OCI-LY3 (cell line): Measurements from ENCODE around the gene BEND7.

Experiments used
- H2AFZ ChIP-seq: fragments of 200-600, 300-600 bp; shearing (Covaris generic); 2 replicates; pipeline ENCODE4 v1.6.0; 2014; ENCODE audit warnings: antibody characterized with exemption, low read depth, low read length
- H3K27ac ChIP-seq: fragments of 200-600, 300-600 bp; sonication (generic); 2 replicates; pipeline ENCODE4 v1.5.1; 2014; ENCODE audit warnings: mild to moderate bottlenecking, low read length, moderate library complexity, mixed read lengths
- H3K27me3 ChIP-seq: fragments of 200-600, 300-600 bp; sonication (generic); 2 replicates; pipeline ENCODE4 v1.6.1; 2014; ENCODE audit warnings: low read depth, low read length, mixed read lengths
- H3K36me3 ChIP-seq: fragments of 200-600, 300-600 bp; sonication (generic); replicated peaks from 2 replicates; pipeline ENCODE3; 2014; ENCODE audit warnings: low read depth, low read length, mixed read lengths
- H3K4me1 ChIP-seq: fragments of 300-600, 200-600 bp; sonication (generic); 2 replicates; pipeline ENCODE4 v1.6.1; 2014; ENCODE audit warnings: low read length, mixed read lengths
- H3K4me2 ChIP-seq: fragments of 200-600, 300-600 bp; sonication (generic); 2 replicates; pipeline ENCODE4 v1.6.1; 2014; ENCODE audit warnings: low read length, mixed read lengths
- H3K4me3 ChIP-seq: fragments of 300-600, 200-600 bp; sonication (generic); 2 replicates; pipeline ENCODE4 v1.5.1; 2014; ENCODE audit warnings: antibody characterized with exemption, mild to moderate bottlenecking, low read length, moderate library complexity
- H3K79me2 ChIP-seq: fragments of 300-600, 200-600 bp; shearing (Covaris generic); 2 replicates; pipeline ENCODE4 v1.6.1; 2014; ENCODE audit warnings: mild to moderate bottlenecking, low read length, mixed read lengths
- H3K9ac ChIP-seq: fragments of 300-600, 200-600 bp; shearing (Covaris generic); 2 replicates; pipeline ENCODE4 v1.6.0; 2014; ENCODE audit warnings: mild to moderate bottlenecking, low read length, moderate library complexity
- H3K9me3 ChIP-seq: fragments of 200-600, 300-600 bp; shearing (Covaris generic); 2 replicates; pipeline ENCODE4 v1.6.1; 2014; ENCODE audit warnings: low read length, mixed read lengths; ENCODE audit not compliant: insufficient read depth
- H4K20me1 ChIP-seq: fragments of 200-600, 300-600 bp; sonication (generic); 2 replicates; pipeline ENCODE4 v1.6.1; 2016; ENCODE audit warnings: low read length, mixed read lengths; ENCODE audit not compliant: insufficient read depth
- CTCF ChIP-seq: fragments of 200-600, 300-600 bp; sonication (generic); IDR thresholded peaks from 2 replicates; pipeline ENCODE4 v1.5.1; 2014; ENCODE audit warnings: antibody characterized with exemption, low read length, low read depth
- EZH2phosphoT487 ChIP-seq: fragments of 200-600 bp; shearing (Covaris generic); IDR thresholded peaks from 2 replicates; pipeline ENCODE4 v1.6.1; 2018; ENCODE audit warnings: antibody characterized with exemption, mixed run types, low read depth

BEND7 gene

GRCh38 chr10:13401142-13401541, 127.7 kb downstream of the BEND7 start:
- no peaks in the 10 kb centered on the region for H3K9me3 ChIP-seq
- no peaks in the 10 kb centered on the region for H4K20me1 ChIP-seq
- H3K36me3 ChIP-seq, result no peaks in the 10 kb centered on the region
- no peak overlapping the region for H3K4me3 ChIP-seq
- H3K27me3 ChIP-seq, result no peaks in the 10 kb centered on the region
- H3K79me2 ChIP-seq, result no peaks in the 10 kb centered on the region
- H2AFZ ChIP-seq, result no peak overlapping the region
- H3K4me2 ChIP-seq, result no peak overlapping the region
- H3K9ac ChIP-seq, result no peak overlapping the region
- no peak for TF ChIP-seq EZH2phosphoT487
- no peak for TF ChIP-seq CTCF
- H3K4me1 ChIP-seq, result no peaks in the 10 kb centered on the region
- no peak overlapping the region for H3K27ac ChIP-seq

- H3K4me1 ChIP-seq, result no peaks in the 10 kb centered on the region
- no peaks in the 10 kb centered on the region for H3K79me2 ChIP-seq
- no peak overlapping the region for H3K27ac ChIP-seq
- H3K9ac ChIP-seq, result no peak overlapping the region
- no peaks in the 10 kb centered on the region for H3K27me3 ChIP-seq
- no peak overlapping the region for H2AFZ ChIP-seq
- no peak overlapping the region for H3K4me3 ChIP-seq
- H4K20me1 ChIP-seq, result no peaks in the 10 kb centered on the region
- H3K9me3 ChIP-seq, result no peaks in the 10 kb centered on the region
- H3K4me2 ChIP-seq, result no peak overlapping the region
- H3K36me3 ChIP-seq, result no peaks in the 10 kb centered on the region
- no peak for TF ChIP-seq CTCF
- TF ChIP-seq EZH2phosphoT487, result no peak
Observed at GRCh38 chr10:13400196-13400965, 128.4 kb downstream of the BEND7 start.

DNA sequence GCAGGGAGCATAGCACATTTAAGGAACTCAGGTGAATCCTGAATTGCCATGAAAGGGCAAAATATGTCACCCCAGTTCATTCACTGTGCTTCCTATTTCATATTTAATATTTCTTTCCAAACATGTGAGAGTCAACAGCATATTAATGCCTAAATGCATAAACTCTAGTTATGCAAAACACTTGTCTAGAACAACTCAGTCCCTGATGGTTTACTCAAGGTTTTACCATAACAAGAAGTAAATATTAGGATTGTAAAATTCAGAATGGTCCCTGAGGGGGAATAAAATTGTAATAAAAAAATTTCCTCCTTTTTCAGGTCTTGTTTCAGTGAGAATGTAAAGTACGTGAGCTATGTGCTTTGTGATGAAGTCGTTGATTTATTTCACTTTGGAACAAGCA, 129.1 kb downstream of the BEND7 start:
- no peaks in the 10 kb centered on the region for H4K20me1 ChIP-seq
- no peak overlapping the region for H3K4me2 ChIP-seq
- H3K4me1 ChIP-seq, result no peaks in the 10 kb centered on the region
- H3K9ac ChIP-seq, result no peak overlapping the region
- no peak overlapping the region for H3K4me3 ChIP-seq
- TF ChIP-seq CTCF (no peak), EZH2phosphoT487 (no peak)
- no peak overlapping the region for H2AFZ ChIP-seq
- H3K79me2 ChIP-seq, result no peaks in the 10 kb centered on the region
- no peaks in the 10 kb centered on the region for H3K9me3 ChIP-seq
- H3K27me3 ChIP-seq, result no peaks in the 10 kb centered on the region
- H3K36me3 ChIP-seq, result no peaks in the 10 kb centered on the region
- no peak overlapping the region for H3K27ac ChIP-seq

DNA sequence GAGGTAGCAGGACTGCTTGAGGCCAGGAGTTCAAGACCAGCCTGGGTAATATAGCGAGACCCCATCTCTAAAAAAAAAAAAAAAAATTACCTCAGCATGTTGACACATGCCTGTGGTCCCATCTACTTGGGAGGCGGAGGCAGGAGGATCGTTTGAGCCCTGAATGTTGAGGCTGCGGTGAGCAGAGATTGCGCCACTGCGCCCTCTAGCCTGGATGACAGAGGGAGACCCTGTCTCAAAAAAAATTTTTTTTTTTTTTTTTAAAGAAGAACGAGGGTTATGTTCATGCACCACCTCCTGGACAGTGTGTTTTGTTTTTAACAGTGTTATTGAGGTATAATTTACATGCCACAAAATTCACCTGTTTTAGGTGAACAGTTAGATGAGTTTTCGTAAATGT, 129.6 kb downstream of the BEND7 start:
- Histone ChIP-seq H3K4me3 (no peak overlapping the region), H2AFZ (no peak overlapping the region), H3K4me2 (no peak overlapping the region), H3K27ac (no peak overlapping the region), H3K9ac (no peak overlapping the region), H3K36me3 (no peaks in the 10 kb centered on the region), H3K4me1 (no peaks in the 10 kb centered on the region), H3K9me3 (no peaks in the 10 kb centered on the region), H3K79me2 (no peaks in the 10 kb centered on the region), H3K27me3 (no peaks in the 10 kb centered on the region), H4K20me1 (no peaks in the 10 kb centered on the region)
- TF ChIP-seq CTCF, result no peak
- no peak for TF ChIP-seq EZH2phosphoT487
